IPS-15b (cell line): ENCODE measurements around the gene CYP19A1.

Experiments used
- H3K27me3 ChIP-seq: one replicate; pipeline ENCODE4 v1.6.1; 2013; ENCODE audit warnings: low read length; ENCODE audit not compliant: control insufficient read depth, insufficient read depth
- H3K36me3 ChIP-seq: one replicate; pipeline ENCODE4 v1.6.1; 2013; ENCODE audit warnings: low read length; ENCODE audit not compliant: control insufficient read depth, insufficient read depth
- H3K4me1 ChIP-seq: one replicate; pipeline ENCODE4 v1.6.1; 2013; ENCODE audit warnings: mild to moderate bottlenecking, low read length; ENCODE audit not compliant: control insufficient read depth, insufficient read depth
- H3K4me3 ChIP-seq: one replicate; pipeline ENCODE4 v1.5.1; 2013; ENCODE audit warnings: low read depth, low read length
- H3K9ac ChIP-seq: one replicate; pipeline ENCODE4 v1.6.1; 2013; ENCODE audit warnings: low read depth, mild to moderate bottlenecking, low read length
- H3K9me3 ChIP-seq: one replicate; pipeline ENCODE4 v1.6.1; 2013; ENCODE audit warnings: mild to moderate bottlenecking, low read length; ENCODE audit not compliant: control insufficient read depth, insufficient read depth

Gene CYP19A1

DNA sequence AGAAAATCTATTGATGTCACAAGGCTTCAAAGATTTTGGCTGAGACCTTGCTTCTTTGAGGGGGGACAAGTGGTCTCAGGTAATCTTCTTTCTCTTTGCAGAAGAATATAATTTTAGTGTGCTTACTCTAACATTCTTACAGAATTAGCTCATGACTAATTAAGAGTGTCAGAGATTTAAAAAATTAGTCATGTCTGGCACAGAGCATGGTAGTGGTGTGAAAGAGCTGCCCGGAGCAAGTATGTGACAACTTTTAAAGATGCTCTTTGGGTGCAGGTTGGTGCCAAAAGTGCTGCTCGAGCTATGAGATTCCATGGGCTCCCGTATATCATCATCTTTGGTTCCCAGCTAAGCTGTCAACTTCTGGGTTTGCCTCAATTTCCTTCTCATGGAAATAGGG is 31.1 kb downstream of the CYP19A1 start:
- H3K4me3 ChIP-seq, result no peak overlapping the region
- H3K4me1 ChIP-seq, result no peaks in the 10 kb centered on the region
- no peak overlapping the region for H3K9ac ChIP-seq

DNA sequence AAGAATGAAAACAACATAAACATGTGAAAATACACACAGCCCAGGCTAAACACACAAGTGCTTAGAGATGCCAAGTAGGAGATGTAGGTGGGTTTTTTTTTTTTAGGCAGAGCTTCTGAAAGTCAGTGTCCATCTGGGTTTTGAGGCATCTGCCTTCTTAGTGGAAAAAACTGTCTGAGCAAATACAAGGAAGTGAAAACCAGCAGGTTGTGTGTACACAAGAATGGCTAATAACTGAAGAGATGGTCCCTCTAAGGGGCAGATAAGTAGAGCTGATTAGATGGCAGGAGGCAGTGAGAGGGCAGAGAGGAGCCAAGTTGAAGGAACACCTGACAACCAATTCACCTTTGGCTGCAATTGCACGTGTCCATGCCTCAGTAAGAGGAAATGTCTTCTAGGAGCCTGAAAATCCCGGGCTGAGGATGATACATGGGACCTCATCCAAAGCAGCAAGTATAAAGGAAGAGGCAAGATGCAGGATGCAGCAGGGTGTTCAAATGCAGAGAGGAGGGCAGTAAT is 34.9 kb downstream of the CYP19A1 start:
- H3K27me3 ChIP-seq, result no peaks in the 10 kb centered on the region
- H3K4me1 ChIP-seq, result no peaks in the 10 kb centered on the region
- no peaks in the 10 kb centered on the region for H3K36me3 ChIP-seq
- H3K9ac ChIP-seq, result no peak overlapping the region
- H3K4me3 ChIP-seq, result no peak overlapping the region
- no peaks in the 10 kb centered on the region for H3K9me3 ChIP-seq

More for the DNA sequence above, 31.1 kb downstream of the CYP19A1 start:
- H3K27me3 ChIP-seq, result no peaks in the 10 kb centered on the region
- H3K36me3 ChIP-seq, result no peaks in the 10 kb centered on the region
- H3K9me3 ChIP-seq, result no peaks in the 10 kb centered on the region

DNA sequence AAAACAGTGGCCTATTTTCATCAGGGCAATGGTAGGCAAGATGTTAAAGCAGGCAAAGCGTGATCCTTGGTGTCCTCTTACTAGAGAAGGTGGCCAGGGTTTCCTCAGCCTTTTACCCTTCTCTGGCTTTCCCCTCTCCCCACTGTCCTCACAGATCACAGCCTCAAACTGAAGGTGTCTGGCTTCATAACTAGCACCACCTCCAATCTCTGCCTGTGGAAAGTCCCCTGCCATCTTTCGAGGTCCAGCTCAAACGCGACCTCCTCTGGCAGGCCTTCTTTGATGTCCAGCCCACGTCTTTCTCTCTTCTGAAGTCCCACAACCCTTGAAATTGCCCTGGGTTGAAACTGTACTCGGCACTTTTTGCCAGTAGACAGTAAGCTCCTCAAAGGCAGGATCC is 35.9 kb downstream of the CYP19A1 start:
- H3K4me3 ChIP-seq, result no peak overlapping the region

DNA sequence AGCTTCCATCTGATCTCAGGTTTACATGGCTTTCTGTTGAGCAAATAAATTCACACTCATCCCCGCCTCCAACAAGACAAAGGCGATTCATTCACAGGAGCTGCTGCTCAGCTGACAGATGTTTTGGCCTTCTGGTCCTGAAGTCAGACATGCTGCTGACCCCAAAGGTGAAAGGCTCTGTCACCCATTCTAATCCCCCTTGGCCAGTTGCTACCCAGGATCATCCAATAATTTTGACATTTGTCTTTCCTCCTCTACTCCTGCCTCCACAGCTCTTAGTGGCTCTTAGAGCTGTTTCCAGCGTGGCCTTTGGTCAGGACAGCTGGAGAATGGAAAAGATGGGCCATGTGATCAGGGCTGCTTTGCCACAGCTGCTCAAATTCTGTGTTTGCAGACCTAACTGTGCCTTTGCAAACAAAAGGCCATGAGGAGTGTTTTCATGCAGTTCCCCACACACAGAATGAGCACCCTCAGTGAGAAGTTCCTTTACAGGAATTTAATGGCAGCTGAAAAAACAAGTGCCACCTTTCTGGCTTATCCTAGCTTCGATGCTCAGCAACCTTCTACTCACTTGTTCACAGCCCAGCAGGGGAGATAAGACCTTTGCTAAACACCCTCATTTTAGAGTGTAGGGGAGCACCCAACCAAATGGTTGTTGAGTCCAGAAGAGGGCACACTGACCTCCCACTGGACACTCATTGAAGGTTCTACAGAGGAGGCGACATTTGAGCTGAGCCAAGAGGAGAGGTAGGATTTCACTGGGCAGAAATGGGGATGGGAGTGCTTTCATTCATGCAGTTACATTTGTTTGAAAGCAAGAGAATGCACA is 39.0 kb downstream of the CYP19A1 start:
- no peak overlapping the region for H3K9ac ChIP-seq
- no peaks in the 10 kb centered on the region for H3K9me3 ChIP-seq
- no peaks in the 10 kb centered on the region for H3K36me3 ChIP-seq
- H3K27me3 ChIP-seq, result no peaks in the 10 kb centered on the region
- no peak overlapping the region for H3K4me3 ChIP-seq
- H3K4me1 ChIP-seq, result no peaks in the 10 kb centered on the region

More for the DNA sequence above, 35.9 kb downstream of the CYP19A1 start:
- Histone ChIP-seq H3K9me3 (no peaks in the 10 kb centered on the region), H3K36me3 (no peaks in the 10 kb centered on the region), H3K9ac (no peak overlapping the region), H3K4me1 (no peaks in the 10 kb centered on the region), H3K27me3 (no peaks in the 10 kb centered on the region)

GRCh38 chr15:51298620-51299019 is 39.8 kb downstream of the CYP19A1 start:
- no peaks in the 10 kb centered on the region for H3K36me3 ChIP-seq
- H3K9me3 ChIP-seq, result no peaks in the 10 kb centered on the region
- H3K4me3 ChIP-seq, result no peak overlapping the region
- H3K9ac ChIP-seq, result no peak overlapping the region
- H3K27me3 ChIP-seq, result no peaks in the 10 kb centered on the region
- H3K4me1 ChIP-seq, result no peaks in the 10 kb centered on the region

DNA sequence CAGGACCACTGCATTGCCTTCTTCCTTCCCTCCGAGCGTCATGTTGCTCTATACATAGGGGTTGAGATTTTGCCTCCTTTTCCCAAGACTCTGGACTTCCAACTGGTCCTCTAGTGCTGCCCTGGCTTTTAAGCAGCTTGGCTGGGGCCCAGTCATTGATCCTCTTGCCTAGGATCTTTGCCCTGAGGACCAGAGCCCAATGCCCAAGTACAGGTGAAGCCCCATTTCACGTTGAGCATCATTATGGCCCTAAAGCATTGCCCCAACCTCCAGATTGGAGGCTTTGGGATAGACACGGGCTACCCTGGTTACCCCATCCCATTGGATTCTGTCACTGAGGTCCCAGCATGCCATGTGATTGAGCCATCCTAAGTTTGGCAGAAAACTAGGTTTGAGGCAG is 47.7 kb downstream of the CYP19A1 start:
- H3K27me3 ChIP-seq, result no peaks in the 10 kb centered on the region
- no peak overlapping the region for H3K9ac ChIP-seq
- H3K9me3 ChIP-seq, result no peaks in the 10 kb centered on the region
- no peaks in the 10 kb centered on the region for H3K36me3 ChIP-seq
- H3K4me3 ChIP-seq, result no peak overlapping the region
- H3K4me1 ChIP-seq, result no peaks in the 10 kb centered on the region

DNA sequence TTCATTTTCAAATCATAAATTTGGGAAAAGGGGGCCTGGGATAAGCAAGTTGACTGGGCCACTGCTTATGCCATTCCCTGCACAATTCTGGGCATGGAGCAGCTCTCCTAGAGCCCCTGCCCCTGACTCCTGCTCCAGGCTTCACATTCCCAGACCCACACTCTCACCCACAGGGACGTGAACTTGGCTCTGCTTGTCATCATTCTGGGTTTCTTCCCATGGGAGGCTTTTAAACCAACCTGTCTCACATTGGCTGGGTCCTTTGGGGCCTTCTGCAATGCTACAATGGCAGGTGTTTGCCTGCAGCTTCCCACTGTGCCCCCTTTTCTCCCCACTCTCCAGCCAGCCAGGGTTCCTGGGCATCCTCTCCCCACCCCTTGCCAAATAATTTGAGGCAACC is 49.1 kb downstream of the CYP19A1 start:
- no peaks in the 10 kb centered on the region for H3K4me1 ChIP-seq
- no peaks in the 10 kb centered on the region for H3K27me3 ChIP-seq
- no peak overlapping the region for H3K4me3 ChIP-seq
- H3K9ac ChIP-seq, result no peak overlapping the region
- H3K36me3 ChIP-seq, result no peaks in the 10 kb centered on the region
- H3K9me3 ChIP-seq, result no peaks in the 10 kb centered on the region

DNA sequence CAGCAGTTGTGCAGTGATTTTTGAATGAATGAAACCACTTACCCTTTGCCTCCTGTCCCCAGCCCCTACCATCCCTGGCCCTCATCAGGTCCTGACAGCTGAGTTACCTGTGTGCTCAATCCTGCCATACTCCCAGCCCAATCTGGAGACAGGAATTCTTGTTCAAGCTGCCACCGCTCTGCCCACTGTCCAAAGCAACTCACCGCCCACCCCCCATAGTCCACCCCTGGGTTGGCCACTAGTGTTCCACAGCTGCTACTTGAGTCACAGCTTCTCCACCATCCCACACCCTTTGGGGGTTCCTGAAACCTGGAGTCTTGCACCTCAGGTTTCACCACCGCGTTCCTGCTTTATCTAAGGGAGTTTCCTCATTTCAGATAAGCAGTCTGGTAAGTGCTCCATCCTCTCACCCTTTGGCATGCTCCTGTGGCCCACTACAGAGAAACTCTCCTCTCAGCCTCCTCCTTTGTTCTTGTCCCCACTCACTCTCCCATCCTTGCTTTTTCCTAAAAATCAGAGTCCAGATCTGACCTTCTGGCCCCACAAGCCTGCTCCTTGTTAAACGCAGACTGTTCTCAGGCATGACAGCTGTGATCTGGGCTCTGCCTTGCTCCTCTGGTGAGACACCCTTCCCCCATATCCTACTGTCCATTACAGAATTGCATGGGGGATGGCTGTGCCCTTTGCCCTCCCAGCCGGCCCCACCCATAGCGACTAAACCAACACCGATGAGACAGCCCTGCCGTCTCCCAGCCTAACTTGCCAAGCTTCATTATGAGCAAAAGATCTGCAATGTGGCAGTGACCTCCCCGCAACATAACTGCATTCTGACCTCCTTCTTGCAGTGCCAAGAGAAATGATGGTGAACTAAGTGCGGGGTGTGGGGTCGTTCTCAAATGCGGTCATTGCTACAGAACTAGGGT is 50.0 kb downstream of the CYP19A1 start:
- no peaks in the 10 kb centered on the region for H3K27me3 ChIP-seq
- no peak overlapping the region for H3K9ac ChIP-seq
- no peaks in the 10 kb centered on the region for H3K4me1 ChIP-seq
- no peaks in the 10 kb centered on the region for H3K9me3 ChIP-seq
- H3K36me3 ChIP-seq, result no peaks in the 10 kb centered on the region
- H3K4me3 ChIP-seq, result no peak overlapping the region

DNA sequence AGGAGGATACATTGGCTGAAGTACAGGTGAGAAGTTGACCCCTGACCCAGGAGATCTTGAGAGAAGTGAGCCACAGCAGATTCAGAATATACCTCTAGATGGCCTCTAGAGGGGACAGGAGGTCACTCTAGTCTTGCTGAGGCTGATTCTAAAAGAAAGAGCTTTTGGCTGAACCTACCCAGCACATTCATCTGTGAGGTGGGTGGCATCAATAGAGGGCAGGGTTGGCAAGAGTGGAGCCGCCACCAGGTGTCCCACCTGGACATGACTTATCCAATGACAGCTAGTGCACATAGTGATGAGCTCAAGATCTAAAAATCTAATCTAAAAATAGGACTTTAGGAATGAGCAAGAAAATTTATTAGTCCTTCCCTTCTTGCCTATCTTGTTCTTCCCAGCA is 51.6 kb downstream of the CYP19A1 start:
- Histone ChIP-seq H3K27me3 (no peaks in the 10 kb centered on the region), H3K4me3 (no peak overlapping the region), H3K9me3 (no peaks in the 10 kb centered on the region), H3K9ac (no peak overlapping the region), H3K36me3 (no peaks in the 10 kb centered on the region), H3K4me1 (no peaks in the 10 kb centered on the region)

GRCh38 chr15:51285399-51285798 is 53.0 kb downstream of the CYP19A1 start:
- Histone ChIP-seq H3K9ac (no peak overlapping the region), H3K4me1 (no peaks in the 10 kb centered on the region), H3K4me3 (no peak overlapping the region)

DNA sequence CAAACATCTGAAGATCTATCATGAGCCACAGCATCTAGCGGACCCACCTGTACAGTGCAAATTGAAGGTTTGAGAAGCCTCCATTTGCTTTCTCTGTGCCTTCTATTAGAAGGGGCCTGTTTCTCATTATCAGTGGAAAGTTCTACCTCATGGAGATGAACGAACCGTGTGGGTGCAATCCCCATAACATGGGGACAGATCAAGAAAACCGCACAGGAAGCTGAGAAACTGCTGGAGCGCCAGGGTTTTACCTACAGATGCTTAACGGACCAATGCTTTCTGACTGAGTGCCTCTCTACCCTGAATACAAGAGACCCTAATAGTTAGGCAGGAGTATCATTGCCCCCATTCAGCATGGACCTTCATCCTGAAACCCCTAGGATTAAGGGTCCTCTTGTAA is 53.5 kb downstream of the CYP19A1 start:
- H3K36me3 ChIP-seq, result no peaks in the 10 kb centered on the region
- H3K4me3 ChIP-seq, result no peak overlapping the region
- H3K9ac ChIP-seq, result no peak overlapping the region
- H3K9me3 ChIP-seq, result no peaks in the 10 kb centered on the region
- no peaks in the 10 kb centered on the region for H3K27me3 ChIP-seq
- no peaks in the 10 kb centered on the region for H3K4me1 ChIP-seq

More at GRCh38 chr15:51285399-51285798, 53.0 kb downstream of the CYP19A1 start:
- no peaks in the 10 kb centered on the region for H3K9me3 ChIP-seq
- H3K27me3 ChIP-seq, result no peaks in the 10 kb centered on the region
- H3K36me3 ChIP-seq, result no peaks in the 10 kb centered on the region
